HepG2 (cell line): Measurements from ENCODE around the gene MLX. TPM values are rescaled to one million over a fixed set of nuclear protein-coding genes. Genes with fewer than 3 reads are reported as not detected.
A peak's percentile ranks its signal among the peaks of the same experiment; 100 is the strongest.

Experiments used
- CENPX ChIP-seq: sonication (generic); formaldehyde crosslinking; IDR thresholded peaks from 2 replicates; pipeline ENCODE4 v1.9.0; 2021; ENCODE audit warnings: mild to moderate bottlenecking, missing genetic modification reagents, moderate library complexity
- ETS1 ChIP-seq: sonication (generic); formaldehyde crosslinking; IDR thresholded peaks from 2 replicates; pipeline ENCODE4 v1.4.0; 2020; ENCODE audit warnings: missing genetic modification reagents
- GZF1 ChIP-seq: sonication (generic); formaldehyde crosslinking; IDR thresholded peaks from 2 replicates; pipeline ENCODE4 v1.5.1; 2020; ENCODE audit warnings: mild to moderate bottlenecking, missing genetic modification reagents
- HOXA3 ChIP-seq: sonication (generic); formaldehyde crosslinking; IDR thresholded peaks from 2 replicates; pipeline ENCODE4 v1.5.0; 2020; ENCODE audit warnings: missing genetic modification reagents
- KDM6A ChIP-seq: IDR thresholded peaks from 2 replicates; pipeline ENCODE4 v1.6.1; 2016; ENCODE audit warnings: low read depth
- POLR2AphosphoS5 ChIP-seq: IDR thresholded peaks from 2 replicates; pipeline ENCODE4 v1.6.1; 2012; ENCODE audit warnings: low read depth, low read length
- SETDB1 ChIP-seq: sonication (generic); formaldehyde crosslinking; IDR thresholded peaks from 2 replicates; pipeline ENCODE4 v1.5.1; 2020; ENCODE audit warnings: missing genetic modification reagents, mild to moderate bottlenecking, borderline replicate concordance
- TBX2 ChIP-seq: sonication (generic); formaldehyde crosslinking; IDR thresholded peaks from 2 replicates; pipeline ENCODE4 v1.5.0; 2020; ENCODE audit warnings: missing genetic modification reagents, mild to moderate bottlenecking, borderline replicate concordance
- THAP7 ChIP-seq: sonication (generic); formaldehyde crosslinking; IDR thresholded peaks from 2 replicates; pipeline ENCODE4 v1.8.1; 2023; ENCODE audit warnings: mild to moderate bottlenecking, missing genetic modification reagents
- ZNF761 ChIP-seq: sonication (generic); formaldehyde crosslinking; conservative IDR thresholded peaks from 2 replicates; pipeline ENCODE4 v1.4.0; 2020; ENCODE audit warnings: mild to moderate bottlenecking, missing genetic modification reagents
- polyA plus RNA-seq, 8 experiments: library from polyadenylated mRNA; depleted of rRNA in 3 of 8; stranded (reverse) in 7 of 8; unstranded in 1 of 8; fragments of >200 nt; fragmentation: Illumina TruSeq in 4 of 8; extraction: Trizol in 4 of 8; gene quantifications; 2 replicates each; pipeline versions ENCODE4 v1.2.1 to v1.2.3, GENCODE V29; 2011 to 2016; ENCODE audit warnings: low read depth in 4 of 8, missing spikeins in 1 of 8, mixed read lengths in 1 of 8; ENCODE audit not compliant: insufficient read depth in 1 of 8
- total RNA-seq, 5 experiments: library from RNA; depleted of rRNA; stranded (reverse); fragments of >200 nt; fragmentation: Illumina TruSeq; extraction: Trizol; gene quantifications; 2 replicates each; pipeline ENCODE4 v1.2.3, GENCODE V29; 2016; ENCODE audit warnings: low read depth in 1 of 5
- TF ChIP-seq, protein P1 (sequence below): sonication (generic); formaldehyde crosslinking; IDR thresholded peaks from 2 replicates; pipeline ENCODE4 v1.9.0; 2022; ENCODE audit warnings: low read depth, missing genetic modification reagents
- TF ChIP-seq, protein P2 (sequence below): sonication (generic); formaldehyde crosslinking; IDR thresholded peaks from 2 replicates; pipeline ENCODE4 v1.8.0; 2022; ENCODE audit warnings: missing genetic modification reagents, mild to moderate bottlenecking, borderline replicate concordance
- TF ChIP-seq, protein P3 (sequence below): sonication (generic); formaldehyde crosslinking; IDR thresholded peaks from 2 replicates; pipeline ENCODE4 v1.4.0; 2020; ENCODE audit warnings: missing genetic modification reagents, borderline replicate concordance
- TF ChIP-seq, protein P4 (sequence below): sonication (generic); formaldehyde crosslinking; IDR thresholded peaks from 2 replicates; pipeline ENCODE4 v1.4.0; 2020; ENCODE audit warnings: missing genetic modification reagents, borderline replicate concordance

Gene MLX
- total and polyA plus RNA-seq, 2 of the 13 experiments (the other 11 are each of a cell fraction or from before 2014, with no cell fraction given), result 38.9 to 74.4 TPM

DNA sequence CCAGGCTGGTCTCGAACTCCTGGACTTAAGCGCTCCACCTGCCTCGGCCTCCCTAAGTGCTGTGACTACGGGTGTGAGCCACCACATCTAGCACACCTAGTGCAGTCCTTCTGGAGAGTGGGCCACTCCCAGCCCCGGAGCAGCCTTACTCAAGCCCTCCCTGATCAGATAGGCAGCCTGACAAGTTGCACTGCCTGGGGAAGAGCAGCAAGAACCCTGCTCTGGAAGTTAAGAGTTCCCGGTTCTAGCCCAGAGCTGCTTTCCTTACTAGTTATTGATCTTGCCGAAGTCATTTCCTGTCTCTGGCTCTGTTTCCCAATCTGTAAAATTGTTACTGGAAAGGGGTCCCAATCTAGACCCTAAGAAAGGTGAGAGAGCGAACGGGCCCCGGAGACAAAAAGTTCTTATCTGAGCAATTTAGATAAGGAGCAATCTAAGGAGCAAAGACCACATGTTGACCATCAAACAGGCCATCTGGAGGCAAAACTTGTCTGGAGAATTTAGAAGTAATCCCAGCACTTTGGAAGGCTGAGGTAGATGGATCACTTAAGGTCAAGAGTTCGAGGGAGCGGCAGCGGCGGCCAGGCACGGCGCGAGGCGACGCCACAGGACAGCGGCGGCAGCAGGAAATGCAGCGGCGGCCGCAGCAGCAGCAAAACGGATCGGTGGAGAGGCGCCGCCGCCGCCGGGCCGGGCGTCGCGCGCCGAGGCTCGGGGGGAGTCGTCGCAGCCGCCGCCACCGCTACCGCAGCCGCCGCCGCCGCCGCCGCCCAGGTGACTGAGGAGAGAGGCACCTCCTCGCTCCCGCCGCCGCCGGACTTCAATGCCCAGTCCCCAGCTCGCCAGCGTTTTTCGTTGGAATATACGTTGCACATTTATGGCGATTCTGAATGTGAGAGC, 35.2 kb upstream of the MLX start (continued):
- TF ChIP-seq, protein P1, sequence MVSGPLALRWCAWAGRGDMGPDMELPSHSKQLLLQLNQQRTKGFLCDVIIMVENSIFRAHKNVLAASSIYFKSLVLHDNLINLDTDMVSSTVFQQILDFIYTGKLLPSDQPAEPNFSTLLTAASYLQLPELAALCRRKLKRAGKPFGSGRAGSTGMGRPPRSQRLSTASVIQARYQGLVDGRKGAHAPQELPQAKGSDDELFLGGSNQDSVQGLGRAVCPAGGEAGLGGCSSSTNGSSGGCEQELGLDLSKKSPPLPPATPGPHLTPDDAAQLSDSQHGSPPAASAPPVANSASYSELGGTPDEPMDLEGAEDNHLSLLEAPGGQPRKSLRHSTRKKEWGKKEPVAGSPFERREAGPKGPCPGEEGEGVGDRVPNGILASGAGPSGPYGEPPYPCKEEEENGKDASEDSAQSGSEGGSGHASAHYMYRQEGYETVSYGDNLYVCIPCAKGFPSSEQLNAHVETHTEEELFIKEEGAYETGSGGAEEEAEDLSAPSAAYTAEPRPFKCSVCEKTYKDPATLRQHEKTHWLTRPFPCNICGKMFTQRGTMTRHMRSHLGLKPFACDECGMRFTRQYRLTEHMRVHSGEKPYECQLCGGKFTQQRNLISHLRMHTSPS (CRISPR knock-in tag), result 0 out of 2 replicates have a peak, but pooled peaks have one; percentile 6
- TF ChIP-seq, protein P2, sequence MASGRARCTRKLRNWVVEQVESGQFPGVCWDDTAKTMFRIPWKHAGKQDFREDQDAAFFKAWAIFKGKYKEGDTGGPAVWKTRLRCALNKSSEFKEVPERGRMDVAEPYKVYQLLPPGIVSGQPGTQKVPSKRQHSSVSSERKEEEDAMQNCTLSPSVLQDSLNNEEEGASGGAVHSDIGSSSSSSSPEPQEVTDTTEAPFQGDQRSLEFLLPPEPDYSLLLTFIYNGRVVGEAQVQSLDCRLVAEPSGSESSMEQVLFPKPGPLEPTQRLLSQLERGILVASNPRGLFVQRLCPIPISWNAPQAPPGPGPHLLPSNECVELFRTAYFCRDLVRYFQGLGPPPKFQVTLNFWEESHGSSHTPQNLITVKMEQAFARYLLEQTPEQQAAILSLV (CRISPR knock-in tag), result 0 out of 2 replicates have a peak, but pooled peaks have one; percentile 26
- no peak for TF ChIP-seq GZF1 (CRISPR knock-in tag)
- no peak for TF ChIP-seq TBX2 (CRISPR knock-in tag)
- TF ChIP-seq, protein P3, sequence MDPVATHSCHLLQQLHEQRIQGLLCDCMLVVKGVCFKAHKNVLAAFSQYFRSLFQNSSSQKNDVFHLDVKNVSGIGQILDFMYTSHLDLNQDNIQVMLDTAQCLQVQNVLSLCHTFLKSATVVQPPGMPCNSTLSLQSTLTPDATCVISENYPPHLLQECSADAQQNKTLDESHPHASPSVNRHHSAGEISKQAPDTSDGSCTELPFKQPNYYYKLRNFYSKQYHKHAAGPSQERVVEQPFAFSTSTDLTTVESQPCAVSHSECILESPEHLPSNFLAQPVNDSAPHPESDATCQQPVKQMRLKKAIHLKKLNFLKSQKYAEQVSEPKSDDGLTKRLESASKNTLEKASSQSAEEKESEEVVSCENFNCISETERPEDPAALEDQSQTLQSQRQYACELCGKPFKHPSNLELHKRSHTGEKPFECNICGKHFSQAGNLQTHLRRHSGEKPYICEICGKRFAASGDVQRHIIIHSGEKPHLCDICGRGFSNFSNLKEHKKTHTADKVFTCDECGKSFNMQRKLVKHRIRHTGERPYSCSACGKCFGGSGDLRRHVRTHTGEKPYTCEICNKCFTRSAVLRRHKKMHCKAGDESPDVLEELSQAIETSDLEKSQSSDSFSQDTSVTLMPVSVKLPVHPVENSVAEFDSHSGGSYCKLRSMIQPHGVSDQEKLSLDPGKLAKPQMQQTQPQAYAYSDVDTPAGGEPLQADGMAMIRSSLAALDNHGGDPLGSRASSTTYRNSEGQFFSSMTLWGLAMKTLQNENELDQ (CRISPR knock-in tag), result no peak
- TF ChIP-seq, protein P4, sequence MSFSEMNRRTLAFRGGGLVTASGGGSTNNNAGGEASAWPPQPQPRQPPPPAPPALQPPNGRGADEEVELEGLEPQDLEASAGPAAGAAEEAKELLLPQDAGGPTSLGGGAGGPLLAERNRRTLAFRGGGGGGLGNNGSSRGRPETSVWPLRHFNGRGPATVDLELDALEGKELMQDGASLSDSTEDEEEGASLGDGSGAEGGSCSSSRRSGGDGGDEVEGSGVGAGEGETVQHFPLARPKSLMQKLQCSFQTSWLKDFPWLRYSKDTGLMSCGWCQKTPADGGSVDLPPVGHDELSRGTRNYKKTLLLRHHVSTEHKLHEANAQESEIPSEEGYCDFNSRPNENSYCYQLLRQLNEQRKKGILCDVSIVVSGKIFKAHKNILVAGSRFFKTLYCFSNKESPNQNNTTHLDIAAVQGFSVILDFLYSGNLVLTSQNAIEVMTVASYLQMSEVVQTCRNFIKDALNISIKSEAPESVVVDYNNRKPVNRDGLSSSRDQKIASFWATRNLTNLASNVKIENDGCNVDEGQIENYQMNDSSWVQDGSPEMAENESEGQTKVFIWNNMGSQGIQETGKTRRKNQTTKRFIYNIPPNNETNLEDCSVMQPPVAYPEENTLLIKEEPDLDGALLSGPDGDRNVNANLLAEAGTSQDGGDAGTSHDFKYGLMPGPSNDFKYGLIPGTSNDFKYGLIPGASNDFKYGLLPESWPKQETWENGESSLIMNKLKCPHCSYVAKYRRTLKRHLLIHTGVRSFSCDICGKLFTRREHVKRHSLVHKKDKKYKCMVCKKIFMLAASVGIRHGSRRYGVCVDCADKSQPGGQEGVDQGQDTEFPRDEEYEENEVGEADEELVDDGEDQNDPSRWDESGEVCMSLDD (CRISPR knock-in tag), result 0 out of 2 replicates have a peak, but pooled peaks have one; percentile 62
- peak; percentile 20; the same call in 1 of the 2 replicates for TF ChIP-seq POLR2AphosphoS5
- TF ChIP-seq KDM6A (CRISPR knock-in tag), result no peak
- TF ChIP-seq CENPX, result no peak
- TF ChIP-seq THAP7 (CRISPR knock-in tag), result no peak; the same call in 1 of the 2 replicates
- TF ChIP-seq SETDB1, result peak; percentile 18; the same call in 1 of the 2 replicates
- peak; percentile 58 for TF ChIP-seq HOXA3 (CRISPR knock-in tag)
- peak; percentile 46; the same call in 1 of the 2 replicates for TF ChIP-seq ETS1
- TF ChIP-seq ZNF761, result peak; percentile 75
